Heart right ventricle (tissue), 16 donors: ENCODE data around the gene HS6ST1. TPM values are rescaled to one million over a fixed set of nuclear protein-coding genes. Genes with fewer than 3 reads are reported as not detected.

Source experiments
- ATAC-seq, 8 donors: fragments of 200-7000 bp; cut with Tn5 transposase; one replicate each; pipeline ENCODE4 v1.9.1; 2020; ENCODE audit warnings: mild to moderate bottlenecking in 8 of 8, moderate library complexity in 8 of 8, moderate number of reproducible peaks in 1 of 8
- DNase-seq, 2 donors: peaks; one replicate each; pipeline ENCODE4 v3.0.0-alpha.2; 2020
- H3K27ac ChIP-seq, 10 donors: fragments of 200-600 bp; sonication (generic) in 2 of 10; one replicate each; pipeline versions ENCODE4 v1.5.0 to v1.8.0; 2020 to 2022; ENCODE audit warnings: mild to moderate bottlenecking in 3 of 10
- H3K27me3 ChIP-seq, 7 donors: fragments of 200-600 bp; one replicate each; pipeline ENCODE4 v1.8.0; 2021 to 2022; ENCODE audit warnings: mild to moderate bottlenecking in 2 of 7
- H3K36me3 ChIP-seq, 9 donors: fragments of 200-600 bp; sonication (generic) in 1 of 9; one replicate each; pipeline versions ENCODE4 v1.5.0 to v1.8.0; 2020 to 2022; ENCODE audit warnings: mild to moderate bottlenecking in 2 of 9
- H3K4me1 ChIP-seq, 9 donors: fragments of 200-600 bp; sonication (generic) in 1 of 9; one replicate each; pipeline versions ENCODE4 v1.5.0 to v1.8.0; 2020 to 2022; ENCODE audit warnings: mild to moderate bottlenecking in 4 of 9
- H3K4me3 ChIP-seq, 10 donors: fragments of 200-600 bp; sonication (generic) in 2 of 10; one replicate each; pipeline versions ENCODE4 v1.5.0 to v1.8.0; 2020 to 2022; ENCODE audit warnings: mild to moderate bottlenecking in 7 of 10, moderate library complexity in 2 of 10
- H3K9me3 ChIP-seq, 11 donors: fragments of 200-600 bp in 10 of 11; sonication (generic) in 2 of 11; one replicate each; pipeline versions ENCODE4 v1.5.0 to v1.8.0; 2013 to 2022; ENCODE audit warnings: mild to moderate bottlenecking in 2 of 11, control low read depth in 1 of 11, moderate library complexity in 1 of 11
- CTCF ChIP-seq, 9 donors: fragments of 200-600 bp; sonication (generic) in 2 of 9; IDR thresholded peaks; one replicate each; pipeline versions ENCODE4 v1.5.0 to v1.8.0; 2021 to 2022; ENCODE audit warnings: antibody characterized with exemption in 9 of 9, mild to moderate bottlenecking in 5 of 9, moderate library complexity in 1 of 9
- WGBS, 2 donors: extraction: QIAGEN DNeasy Blood & Tissue Kit; methylation state at CpG; one replicate each; pipeline ENCODE4 v1.1.7; 2013; ENCODE audit warnings: inconsistent platforms in 1 of 2; 5-methylcytosine and 5-hydroxymethylcytosine counted together
- intact Hi-C, 10 donors: fragments of 100-400 bp; cut with DNase I; formaldehyde crosslinking; loops; one replicate each; pipeline versions ENCODE4 v1.11.1 to v1.14.2; 2022
- polyA plus RNA-seq, 2 donors: library from polyadenylated mRNA; stranded (reverse); fragments of 200-250 nt; gene quantifications; one replicate each; pipeline ENCODE4 v1.2.3, GENCODE V29; 2013
- total RNA-seq, 10 donors: library from RNA; stranded (reverse); fragmentation: NEBNext Ultra II Directional in 3 of 10; extraction: Animal tissue kit (Norgen Biotek cat#: 25700) in 3 of 10; gene quantifications; one replicate each; pipeline versions ENCODE4 v1.2.1 to v1.2.4, GENCODE V29; 2021 to 2023
- donor health status: Arrhythmogenic right ventricular cardiomyopathy.
- donor health status: ischemic (EF 13 %, LVEDD 7.1; RV severe dilation, severe dysfunction).
- donor health status: healthy with polysubstance abuse.
- donor health status: DM: no; HTN: yes; CAD: no.
- donor health status: DM: no; HTN: no; CAD: no.
- donor health status: ischemic (EF 25% LVEDD 6.9; RV normal size, moderate dysfunction).
- donor health status: ischemic (EF 25% LVEDD 5.7; RV mildly dilated, moderate dysfunction).
- donor health status: healthy.
- donor health status: DM: yes; HTN: yes; CAD: no.
- donor health status: Ischemic cardiomyopathy.
- donor health status: ischemic (EF 35%, LVEDD 5.7; RV mildly dilated, moderate dysfunction).
- donor health status: nonischemic (EF 11% LVEDD 7.7; RV severe dilation, severe dysfunction).
- donor health status: DM: yes; HTN: yes; CAD: no.
- donor health status: PGD.
- donor health status: ischemic (EF 29% LVEDD 5.4; RV normal size, mild dysfunction).
- donor health status: nonischemic (EF 23%, LVEDD 6.1; RV moderate dilation, normal function).

HS6ST1 gene
- total and polyA plus RNA-seq, 12 donors = 10.5 to 51.6 (median 18.2) TPM

GRCh38 chr2:128304330-128304714, 14.3 kb downstream of the HS6ST1 start:
- intact Hi-C loops = loop anchor here in 4 of 10 donors (10.0 kb wide), 2 partner anchors 70 to 130 kb away; no protein-coding TSS in a partner anchor
- peak overlapping the region in 6 of 10 donors; percentile 0 to 84 (median 60) for H3K27ac ChIP-seq

GRCh38 chr2:128303911-128304310, 14.8 kb downstream of the HS6ST1 start:
- Histone ChIP-seq H3K36me3 (no peaks in the 10 kb centered on the region), H3K4me1 (peaks cover 28 to 52% (median 43%) of the 10 kb centered on the region in 9 donors), H3K9me3 (no peaks in the 10 kb centered on the region), H3K27ac (no peak overlapping the region), H3K4me3 (no peak overlapping the region), H3K27me3 (no peaks in the 10 kb centered on the region)
- DNase-seq = no peak
- intact Hi-C loops = loop anchor here in 4 of 10 donors (10.0 kb wide), 2 partner anchors 69 to 129 kb away; no protein-coding TSS in a partner anchor
- no peak for TF ChIP-seq CTCF (IDR thresholded peaks at IDR 0.05)
- no peak for ATAC-seq
- WGBS, 2 donors = 97 to 99% methylated on average over 8 of the region's 8 CpGs

More at GRCh38 chr2:128304330-128304714, 14.3 kb downstream of the HS6ST1 start:
- Histone ChIP-seq H3K27me3 (no peaks in the 10 kb centered on the region), H3K9me3 (no peaks in the 10 kb centered on the region), H3K36me3 (no peaks in the 10 kb centered on the region), H3K4me1 (peaks cover 28 to 55% (median 47%) of the 10 kb centered on the region in 9 donors), H3K4me3 (no peak overlapping the region)
- no peak for TF ChIP-seq CTCF (IDR thresholded peaks at IDR 0.05)
- DNase-seq (no peak), ATAC-seq (peak in 1 of 8 donors; percentile 2)
- 81 to 88% methylated on average over 5 of the region's 5 CpGs for WGBS, 2 donors

- intact Hi-C loops = loop anchor here in 4 of 10 donors (10.0 kb wide), 2 partner anchors 68 to 128 kb away; no protein-coding TSS in a partner anchor
- no peak for ATAC-seq
- no peak overlapping the region for H3K4me3 ChIP-seq
- WGBS, 2 donors = 85 to 87% methylated on average over 9 of the region's 9 CpGs
- no peak overlapping the region for H3K27ac ChIP-seq
- no peak for DNase-seq
- no peaks in the 10 kb centered on the region for H3K36me3 ChIP-seq
- peaks cover 25 to 46% (median 36%) of the 10 kb centered on the region in 9 donors for H3K4me1 ChIP-seq
- no peaks in the 10 kb centered on the region for H3K9me3 ChIP-seq
- no peak for TF ChIP-seq CTCF (IDR thresholded peaks at IDR 0.05)
- H3K27me3 ChIP-seq = no peaks in the 10 kb centered on the region
These were observed 15.4 kb downstream of the HS6ST1 start for GRCh38 chr2:128303095-128303791.

GRCh38 chr2:128302744-128303067, 16.0 kb downstream of the HS6ST1 start:
- Histone ChIP-seq H3K9me3 (no peaks in the 10 kb centered on the region), H3K27me3 (no peaks in the 10 kb centered on the region), H3K4me3 (no peak overlapping the region), H3K36me3 (no peaks in the 10 kb centered on the region), H3K4me1 (peaks cover 20 to 40% (median 32%) of the 10 kb centered on the region in 9 donors), H3K27ac (no peak overlapping the region)
- ATAC-seq (no peak), DNase-seq (peak in 1 of 2 donors; percentile 6)
- intact Hi-C loops = loop anchor here in 4 of 10 donors (10.0 kb wide), 2 partner anchors 68 to 128 kb away; no protein-coding TSS in a partner anchor
- no peak for TF ChIP-seq CTCF (IDR thresholded peaks at IDR 0.05)
- 80 to 90% methylated on average over 8 of the region's 8 CpGs for WGBS, 2 donors
